IMR-90 (cell line): Measurements from ENCODE around the gene IL22. TPM values are rescaled to one million over a fixed set of nuclear protein-coding genes. Genes with fewer than 3 reads are reported as not detected.

Experiments
- ATAC-seq: fragments of 200-7000 bp; cut with Tn5 transposase; 2 replicates; pipeline ENCODE4 v1.9.1; 2020; ENCODE audit warnings: low read depth, mild to moderate bottlenecking, moderate library complexity
- BruUV-seq: library from RNA; stranded (reverse); fragments of 400-500 nt; replicated peaks from 2 replicates; lab custom pipeline; 2021; lab: Mats Ljungman, UMichigan
- CTCF ChIA-PET: fragments of 300-600 bp; formaldehyde crosslinking; extraction: SDS; loops from one replicate; lab custom pipeline; 2021; ENCODE audit warnings: antibody characterized with exemption; lab: Yijun Ruan, JAX
- POLR2A ChIA-PET: fragments of 300-600 bp; sonication (Branson Sonifier 250); formaldehyde crosslinking; loops from one replicate; lab custom pipeline; 2022; ENCODE audit warnings: antibody characterized with exemption; ENCODE audit not compliant: unreplicated experiment; lab: Charles Lee
- DNase-seq: peaks from one replicate; pipeline ENCODE4 v3.0.0; 2013
- H2AFZ ChIP-seq: replicated peaks from 2 replicates; pipeline ENCODE3; 2013; ENCODE audit warnings: low read length, mild to moderate bottlenecking; ENCODE audit not compliant: poor library complexity
- H2AK5ac ChIP-seq: 2 replicates; pipeline ENCODE4 v1.6.1; 2013; ENCODE audit warnings: low read depth, low read length, inconsistent platforms
- H2AK9ac ChIP-seq: replicated peaks from 2 replicates; pipeline ENCODE3; 2013; ENCODE audit warnings: mild to moderate bottlenecking, low read depth, low read length, moderate library complexity; ENCODE audit not compliant: poor library complexity
- H2BK120ac ChIP-seq: 2 replicates; pipeline ENCODE4 v1.6.1; 2013; ENCODE audit warnings: low read depth, low read length, inconsistent platforms
- H2BK15ac ChIP-seq: 3 replicates; pipeline ENCODE4 v1.6.1; 2013; ENCODE audit warnings: low read depth, low read length, inconsistent platforms
- H2BK20ac ChIP-seq: 2 replicates; pipeline ENCODE4 v1.6.1; 2013; ENCODE audit warnings: low read depth, mild to moderate bottlenecking, inconsistent platforms, low read length, moderate library complexity
- H2BK5ac ChIP-seq: 2 replicates; pipeline ENCODE4 v1.6.1; 2013; ENCODE audit warnings: mild to moderate bottlenecking, low read depth, low read length, inconsistent platforms; ENCODE audit not compliant: poor library complexity, severe bottlenecking
- H3K14ac ChIP-seq: replicated peaks from 2 replicates; pipeline ENCODE4 v1.6.1; 2013; ENCODE audit warnings: low read depth, low read length, inconsistent platforms
- H3K18ac ChIP-seq: 2 replicates; pipeline ENCODE4 v1.6.1; 2013; ENCODE audit warnings: low read depth, low read length, control low read depth
- H3K23ac ChIP-seq: 2 replicates; pipeline ENCODE4 v1.6.1; 2013; ENCODE audit warnings: low read depth, low read length, inconsistent platforms
- H3K27ac ChIP-seq: 2 replicates; pipeline ENCODE4 v1.5.1; 2013; ENCODE audit warnings: mild to moderate bottlenecking, control low read depth, low read length; ENCODE audit not compliant: insufficient read depth
- H3K27me3 ChIP-seq: 2 replicates; pipeline ENCODE4 v1.6.1; 2013; ENCODE audit warnings: low read length; ENCODE audit not compliant: control insufficient read depth, insufficient read depth
- H3K36me3 ChIP-seq: 2 replicates; pipeline ENCODE4 v1.6.1; 2013; ENCODE audit warnings: low read length, mixed read lengths; ENCODE audit not compliant: control insufficient read depth, insufficient read depth
- H3K4ac ChIP-seq: 2 replicates; pipeline ENCODE4 v1.6.1; 2013; ENCODE audit warnings: low read depth, low read length, inconsistent platforms
- H3K4me1 ChIP-seq: 2 replicates; pipeline ENCODE4 v1.6.1; 2013; ENCODE audit warnings: low read length, mixed read lengths; ENCODE audit not compliant: control insufficient read depth, insufficient read depth
- H3K4me2 ChIP-seq: 2 replicates; pipeline ENCODE4 v1.6.1; 2013; ENCODE audit warnings: low read depth, mild to moderate bottlenecking, control low read depth, low read length, moderate library complexity
- H3K4me3 ChIP-seq: 2 replicates; pipeline ENCODE4 v1.5.1; 2013; ENCODE audit warnings: low read depth, mild to moderate bottlenecking, control low read depth, low read length, moderate library complexity; ENCODE audit not compliant: insufficient read depth
- H3K56ac ChIP-seq: 2 replicates; pipeline ENCODE4 v1.6.1; 2013; ENCODE audit warnings: low read length, inconsistent platforms; ENCODE audit not compliant: insufficient read depth; ENCODE audit errors: extremely low read depth
- H3K79me1 ChIP-seq, 2 experiments: 2 replicates each; pipeline ENCODE4 v1.6.1; 2013; ENCODE audit warnings: low read length in 2 of 2, inconsistent platforms in 1 of 2, low read depth in 1 of 2
- H3K9ac ChIP-seq: 2 replicates; pipeline ENCODE4 v1.6.1; 2013; ENCODE audit warnings: low read depth, low read length, control low read depth
- H3K9me1 ChIP-seq: 2 replicates; pipeline ENCODE4 v1.6.1; 2013; ENCODE audit warnings: low read length, inconsistent platforms; ENCODE audit not compliant: insufficient read depth
- H3K9me3 ChIP-seq: 2 replicates; pipeline ENCODE4 v1.6.1; 2013; ENCODE audit warnings: low read length; ENCODE audit not compliant: control insufficient read depth, insufficient read depth
- H4K20me1 ChIP-seq: 2 replicates; pipeline ENCODE4 v1.6.1; 2013; ENCODE audit warnings: low read length, inconsistent platforms; ENCODE audit not compliant: insufficient read depth
- H4K5ac ChIP-seq: 2 replicates; pipeline ENCODE4 v1.6.1; 2013; ENCODE audit warnings: mild to moderate bottlenecking, low read depth, low read length, control low read depth
- H4K8ac ChIP-seq, 2 experiments: 2 replicates each; pipeline ENCODE4 v1.6.1; 2013; ENCODE audit warnings: low read depth in 2 of 2, low read length in 2 of 2, control low read depth in 1 of 2, inconsistent platforms in 1 of 2
- H4K91ac ChIP-seq: 2 replicates; pipeline ENCODE4 v1.6.1; 2013; ENCODE audit warnings: low read depth, low read length, inconsistent platforms; ENCODE audit not compliant: insufficient read depth
- ELK1 ChIP-seq: fragments of 150-350 bp; IDR thresholded peaks from 2 replicates; pipeline ENCODE4 v1.6.1; 2016; ENCODE audit warnings: low read depth, mild to moderate bottlenecking, low read length, moderate library complexity, borderline replicate concordance
- NFE2L2 ChIP-seq: fragments of 150-350 bp; IDR thresholded peaks from 2 replicates; pipeline ENCODE4 v1.6.1; 2016; ENCODE audit warnings: low read depth, mild to moderate bottlenecking, low read length
- WGBS, 2 experiments: methylation state at CpG; one replicate each; pipeline versions ENCODE4 v1.1.5 to v1.1.7; 2013; ENCODE audit warnings: missing lambda C conversion rate in 2 of 2; ENCODE audit not compliant: insufficient read length in 1 of 2; ENCODE audit errors: extremely low coverage in 2 of 2; 5-methylcytosine and 5-hydroxymethylcytosine counted together
- dilution Hi-C: fragments of 300-500 bp; cut with HindIII; formaldehyde crosslinking; loops from one replicate; pipeline ENCODE4 v1.14.3; 2018; ENCODE audit warnings: low sequenced_read_pairs; ENCODE audit not compliant: unreplicated experiment
- in situ Hi-C: fragments of 300-500 bp; cut with MboI; formaldehyde crosslinking; loops from 3 replicates; pipeline ENCODE4 v1.14.3; 2019; ENCODE audit warnings: low sequenced_read_pairs, inconsistent platforms, mixed read lengths
- intact Hi-C: fragments of 100-400 bp; cut with micrococcal nuclease; formaldehyde crosslinking; loops from 2 replicates; pipeline ENCODE4 v1.10.0; 2022
- polyA plus RNA-seq, 3 experiments: library from polyadenylated mRNA; depleted of rRNA; stranded (reverse); fragments of >200 nt; gene quantifications; 2 replicates each; pipeline ENCODE4 v1.2.3, GENCODE V29; 2012; ENCODE audit warnings: low replicate concordance in 1 of 3
- total RNA-seq: library from RNA; depleted of rRNA; stranded (reverse); fragments of >200 nt; gene quantifications from 2 replicates; pipeline ENCODE4 v1.2.3, GENCODE V29; 2012

The IL22 gene
- total and polyA plus RNA-seq, 2 of the 4 experiments (the other 2 are of a cell fraction) = not detected

- Histone ChIP-seq H3K4ac (no peak overlapping the region), H3K56ac (no peak overlapping the region), H3K4me2 (no peak overlapping the region), H3K27me3 (no peaks in the 10 kb centered on the region), H2AK5ac (no peak overlapping the region), H3K23ac (no peak overlapping the region), H3K4me3 (no peak overlapping the region), H3K9me1 (no peaks in the 10 kb centered on the region), H4K5ac (no peak overlapping the region), H2BK120ac (no peak overlapping the region), H3K4me1 (no peaks in the 10 kb centered on the region), H3K9ac (no peak overlapping the region), H3K27ac (no peak overlapping the region), H2AK9ac (no peak overlapping the region), H3K9me3 (no peaks in the 10 kb centered on the region), H3K36me3 (no peaks in the 10 kb centered on the region), H2AFZ (no peak overlapping the region), H4K91ac (no peak overlapping the region), H4K8ac (no peak overlapping the region), H2BK5ac (no peak overlapping the region), H3K14ac (no peak overlapping the region), H3K79me1 (no peaks in the 10 kb centered on the region), H2BK20ac (no peak overlapping the region), H2BK15ac (no peak overlapping the region), H4K20me1 (no peaks in the 10 kb centered on the region), H3K18ac (no peak overlapping the region)
- ChIA-PET CTCF (no interaction called here), POLR2A (no interaction called here)
- no TSS peak for BruUV-seq
- ATAC-seq (no peak), DNase-seq (no peak)
- WGBS, 2 experiments = no CpG with 5 or more reads among the region's 4 CpGs
- in situ Hi-C loops = no loop called here
- no peak for TF ChIP-seq NFE2L2
- TF ChIP-seq ELK1 = no peak
- dilution Hi-C loops = no loop called here
- intact Hi-C loops = no loop called here
Observed at GRCh38 chr12:68281322-68282077, 28.1 kb upstream of the IL22 start.
